GM12878 (cell line): ENCODE data around the gene ASAP2. TPM values are rescaled to one million over a fixed set of nuclear protein-coding genes. Genes with fewer than 3 reads are reported as not detected.

Experiments
- ATAC-seq: fragments of 200-7000 bp; cut with Tn5 transposase; 3 replicates; pipeline ENCODE4 v1.9.1; 2020; ENCODE audit warnings: mild to moderate bottlenecking, moderate library complexity
- BruUV-seq: library from RNA; stranded (reverse); fragments of 400-500 nt; replicated peaks from 2 replicates; lab custom pipeline; 2021; lab: Mats Ljungman, UMichigan
- CTCF ChIA-PET: fragments of 300-600 bp; sonication (Branson Sonifier 250); formaldehyde crosslinking; extraction: SDS; loops from one replicate; lab custom pipeline; 2021; ENCODE audit warnings: inconsistent platforms; lab: Yijun Ruan, JAX
- POLR2A ChIA-PET: fragments of 350-600 bp; formaldehyde crosslinking; extraction: SDS; loops from one replicate; lab custom pipeline; 2021; ENCODE audit warnings: inconsistent platforms; lab: Charles Lee
- RAD21 ChIA-PET: fragments of 300-600 bp; sonication (Branson Sonifier 250); formaldehyde crosslinking; loops from one replicate; lab custom pipeline; 2023; ENCODE audit warnings: antibody characterized with exemption; ENCODE audit not compliant: unreplicated experiment; lab: Charles Lee
- SMC1A ChIA-PET: fragments of 300-600 bp; sonication (Branson Sonifier 250); formaldehyde crosslinking; loops from one replicate; lab custom pipeline; 2023; ENCODE audit not compliant: unreplicated experiment, uncharacterized antibody; lab: Charles Lee
- DNase-seq: peaks from one replicate; pipeline ENCODE4 v3.0.0-alpha.2; 2011; ENCODE audit warnings: low read depth, low spot score
- FAIRE-seq: peaks from 3 replicates; lab custom pipeline; 2011; peaks lifted over from hg19 to GRCh38; lab: Jason Lieb, UNC
- H2AFZ ChIP-seq: 2 replicates; pipeline ENCODE4 v1.6.0; 2011; ENCODE audit warnings: low read depth, low read length, control low read depth; ENCODE audit not compliant: control insufficient read depth
- H3K27ac ChIP-seq: 2 replicates; pipeline ENCODE4 v1.5.1; 2011; ENCODE audit warnings: control low read depth; ENCODE audit not compliant: control insufficient read depth, insufficient read depth
- H3K27me3 ChIP-seq, 2 experiments: replicated peaks in 1 of 2; 2 replicates each; pipeline versions ENCODE4 v1.6.0 to v1.6.1; 2011; ENCODE audit warnings: low read length in 1 of 2; ENCODE audit not compliant: control insufficient read depth in 2 of 2, insufficient read depth in 2 of 2
- H3K36me3 ChIP-seq, 2 experiments: 2 replicates each; pipeline ENCODE4 v1.5.1; 2011; ENCODE audit warnings: low read length in 1 of 2; ENCODE audit not compliant: control insufficient read depth in 2 of 2, insufficient read depth in 2 of 2
- H3K4me1 ChIP-seq: 2 replicates; pipeline ENCODE4 v1.6.1; 2011; ENCODE audit warnings: mild to moderate bottlenecking, low read length, moderate library complexity, mixed read lengths; ENCODE audit not compliant: control insufficient read depth, insufficient read depth
- H3K4me2 ChIP-seq: 2 replicates; pipeline ENCODE4 v1.6.0; 2011; ENCODE audit warnings: control low read depth; ENCODE audit not compliant: control insufficient read depth, insufficient read depth
- H3K4me3 ChIP-seq: fragments of 200-600 bp; sonication (generic); 2 replicates; pipeline ENCODE4 v1.5.1; 2016
- H3K79me2 ChIP-seq: 2 replicates; pipeline ENCODE4 v1.6.0; 2011; ENCODE audit warnings: low read length; ENCODE audit not compliant: control insufficient read depth, insufficient read depth
- H3K9ac ChIP-seq: 2 replicates; pipeline ENCODE4 v1.8.0; 2011; ENCODE audit warnings: low read length, control low read depth, mixed read lengths; ENCODE audit not compliant: control insufficient read depth, insufficient read depth
- H3K9me3 ChIP-seq: replicated peaks from 3 replicates; pipeline ENCODE4 v1.5.1; 2011; ENCODE audit warnings: mild to moderate bottlenecking, low read length; ENCODE audit not compliant: control insufficient read depth, insufficient read depth
- H4K20me1 ChIP-seq: 2 replicates; pipeline ENCODE4 v1.6.0; 2011; ENCODE audit not compliant: control insufficient read depth, insufficient read depth
- BMI1 ChIP-seq: fragments of 450-650 bp; IDR thresholded peaks from 2 replicates; pipeline ENCODE4 v1.6.1; 2016; ENCODE audit warnings: mild to moderate bottlenecking, moderate library complexity, borderline replicate concordance
- MLLT1 ChIP-seq: fragments of 450-650 bp; IDR thresholded peaks from 2 replicates; pipeline ENCODE4 v1.6.1; 2016; ENCODE audit warnings: mild to moderate bottlenecking
- POLR2A ChIP-seq: IDR thresholded peaks from 2 replicates; pipeline ENCODE4 v1.6.1; 2011; ENCODE audit warnings: low read depth, mild to moderate bottlenecking, low read length
- ZNF384 ChIP-seq: IDR thresholded peaks from 2 replicates; pipeline ENCODE4 v1.6.1; 2012; ENCODE audit warnings: low read depth, mild to moderate bottlenecking, low read length, improper control_type of control experiment, borderline replicate concordance
- ZSCAN29 ChIP-seq: fragments of 450-650 bp; IDR thresholded peaks from 2 replicates; pipeline ENCODE4 v1.6.1; 2017; ENCODE audit warnings: mild to moderate bottlenecking, moderate library complexity
- whole genome bisulfite sequencing: methylation state at CpG from one replicate; pipeline ENCODE4 v1.1.6; 2016; ENCODE audit warnings: low lambda C conversion rate; ENCODE audit not compliant: insufficient replicate concordance, insufficient coverage; ENCODE audit errors: missing lambda C conversion rate; 5-methylcytosine and 5-hydroxymethylcytosine counted together
- in situ Hi-C: fragments of 300-500 bp; cut with MboI; formaldehyde crosslinking; loops from 9 replicates; pipeline ENCODE4 v1.14.3; 2018; ENCODE audit warnings: mixed read lengths
- intact Hi-C: fragments of 100-400 bp; cut with micrococcal nuclease; formaldehyde crosslinking; loops from one replicate; pipeline ENCODE4 v1.14.2; 2022; ENCODE audit not compliant: unreplicated experiment
- polyA plus RNA-seq, 11 experiments: library from polyadenylated mRNA; depleted of rRNA in 4 of 11; unstranded in 6 of 11; stranded (reverse) in 5 of 11; fragments of >200 nt; fragmentation: Nextera tagmentation in 4 of 11; fragmentation: Illumina TruSeq in 1 of 11; extraction: Ambion mirVana in 4 of 11; extraction: Trizol in 1 of 11; gene quantifications; 1 replicate in 1 of 11; 2 replicates in 10 of 11; pipeline versions ENCODE4 v1.2.1 to v1.2.3, GENCODE V29; 2011 to 2016; ENCODE audit warnings: inconsistent platforms in 2 of 11, missing spikeins in 2 of 11, low read depth in 1 of 11
- total RNA-seq, 4 experiments: library from RNA; depleted of rRNA in 3 of 4; stranded (reverse); fragments of >200 nt in 3 of 4; fragmentation: Illumina TruSeq in 1 of 4; extraction: Trizol in 1 of 4; gene quantifications; 2 replicates each; pipeline versions ENCODE4 v1.2.1 to v1.2.3, GENCODE V29; 2013 to 2021

The ASAP2 gene
- total and polyA plus RNA-seq, 10 of the 15 experiments (the other 5 are each of a cell fraction or from before 2014, with no cell fraction given) = 0.05 to 0.27 (median 0.07) TPM; not detected in 4

- no TSS peak for BruUV-seq
- SMC1A ChIA-PET = interaction anchor here (1.1 kb wide), 1 partner anchor 25 kb away, joined by 3 read pairs; no protein-coding TSS in a partner anchor
- TF ChIP-seq POLR2A = no peak
- Histone ChIP-seq H3K27ac (no peak overlapping the region), H3K36me3 (no peaks in the 10 kb centered on the region), H3K9me3 (no peaks in the 10 kb centered on the region; the same call in 2 of the 3 replicates), H3K79me2 (no peaks in the 10 kb centered on the region), H2AFZ (no peak overlapping the region), H3K4me2 (no peak overlapping the region), H3K4me1 (no peaks in the 10 kb centered on the region), H3K4me3 (no peak overlapping the region), H3K9ac (no peak overlapping the region), H3K27me3 (peaks cover 0 to 2% of the 10 kb centered on the region in 2 experiments; a peak in 1 of 4 replicates), H4K20me1 (no peaks in the 10 kb centered on the region)
- in situ Hi-C loops = no loop called here
- CTCF ChIA-PET = no interaction called here
- RAD21 ChIA-PET = no interaction called here
- POLR2A ChIA-PET = no interaction called here
- 22% methylated on average over 6 of the region's 6 CpGs for WGBS
- ATAC-seq (no peak), DNase-seq (no peak), FAIRE-seq (no peak)
- intact Hi-C loops = no loop called here
These were observed 176.1 kb downstream of the ASAP2 start for GRCh38 chr2:9382604-9383235.

GRCh38 chr2:9384521-9384920 is 177.9 kb downstream of the ASAP2 start:
- DNase-seq = no peak
- ChIA-PET SMC1A (interaction anchor here (1.3 kb wide), 1 partner anchor 13 kb away, joined by 4 read pairs; no protein-coding TSS in a partner anchor), RAD21 (no interaction called here), POLR2A (no interaction called here), CTCF (no interaction called here)
- no peaks in the 10 kb centered on the region; a peak in 2 of 4 replicates for H3K27me3 ChIP-seq
- ATAC-seq = no peak
- no peak for TF ChIP-seq ZNF384
- no peak for TF ChIP-seq ZSCAN29
- no peak for TF ChIP-seq MLLT1
- no peak for TF ChIP-seq BMI1
- no peak overlapping the region for H3K4me3 ChIP-seq
- FAIRE-seq = no peak
- no peaks in the 10 kb centered on the region for H3K79me2 ChIP-seq
- BruUV-seq = no TSS peak
- intact Hi-C loops = no loop called here
- H2AFZ ChIP-seq = no peak overlapping the region
- 37% methylated on average over 4 of the region's 4 CpGs for WGBS
- no peaks in the 10 kb centered on the region for H3K4me1 ChIP-seq
- H3K36me3 ChIP-seq = no peaks in the 10 kb centered on the region
- no peaks in the 10 kb centered on the region for H4K20me1 ChIP-seq
- no peak overlapping the region for H3K9ac ChIP-seq
- no peak overlapping the region for H3K27ac ChIP-seq
- in situ Hi-C loops = no loop called here
- H3K9me3 ChIP-seq = no peaks in the 10 kb centered on the region; the same call in 2 of the 3 replicates
- no peak overlapping the region for H3K4me2 ChIP-seq
